Fibroblast of lung (primary cell): ENCODE measurements around the gene ZNF121. TPM values are rescaled to one million over a fixed set of nuclear protein-coding genes. Genes with fewer than 3 reads are reported as not detected.

ENCODE experiments used
- DNase-seq, 2 donors: peaks; one replicate each; pipeline versions ENCODE4 v3.0.0 to v3.0.0-alpha.2; 2010; ENCODE audit warnings: low read depth in 2 of 2
- H2AFZ ChIP-seq: 2 replicates; pipeline ENCODE4 v1.5.1; 2012; ENCODE audit warnings: low read length, control low read depth, inconsistent platforms
- H3K27ac ChIP-seq: 2 replicates; pipeline ENCODE4 v1.5.1; 2011; ENCODE audit warnings: low read length, control low read depth; ENCODE audit not compliant: insufficient read depth
- H3K27me3 ChIP-seq: 2 replicates; pipeline ENCODE4 v1.5.1; 2011; ENCODE audit warnings: mild to moderate bottlenecking, low read length; ENCODE audit not compliant: control insufficient read depth, insufficient read depth
- H3K36me3 ChIP-seq: 2 replicates; pipeline ENCODE4 v1.5.1; 2011; ENCODE audit warnings: low read length; ENCODE audit not compliant: control insufficient read depth, insufficient read depth
- H3K4me1 ChIP-seq: 2 replicates; pipeline ENCODE4 v1.5.1; 2011; ENCODE audit warnings: low read length; ENCODE audit not compliant: control insufficient read depth, insufficient read depth; ENCODE audit errors: extremely low read depth
- H3K4me2 ChIP-seq: 2 replicates; pipeline ENCODE4 v1.5.1; 2011; ENCODE audit warnings: low read length, control low read depth; ENCODE audit not compliant: insufficient read depth; ENCODE audit errors: extremely low read depth
- H3K4me3 ChIP-seq, 4 experiments: fragments of 200-600 bp in 1 of 4; sonication (generic) in 1 of 4; replicated peaks in 1 of 4; 2 replicates each; pipeline ENCODE4 v1.5.1; 2011 to 2016; ENCODE audit warnings: low read length in 4 of 4, low read depth in 3 of 4, mild to moderate bottlenecking in 3 of 4, control low read depth in 2 of 4, inconsistent platforms in 1 of 4, mixed read lengths in 1 of 4; ENCODE audit not compliant: insufficient read depth in 1 of 4; ENCODE audit errors: control extremely low read depth in 1 of 4
- H3K79me2 ChIP-seq: 2 replicates; pipeline ENCODE4 v1.5.1; 2012; ENCODE audit warnings: mild to moderate bottlenecking, low read length, inconsistent platforms; ENCODE audit not compliant: control insufficient read depth, insufficient read depth
- H3K9ac ChIP-seq: 2 replicates; pipeline ENCODE4 v1.5.1; 2011; ENCODE audit warnings: mild to moderate bottlenecking, low read length, control low read depth; ENCODE audit not compliant: insufficient read depth
- H3K9me3 ChIP-seq: 2 replicates; pipeline ENCODE4 v1.5.1; 2012; ENCODE audit warnings: low read depth, low read length; ENCODE audit not compliant: control insufficient read depth, insufficient read depth
- H4K20me1 ChIP-seq: 2 replicates; pipeline ENCODE4 v1.5.1; 2011; ENCODE audit warnings: low read length; ENCODE audit not compliant: control insufficient read depth, insufficient read depth; ENCODE audit errors: extremely low read depth
- CTCF ChIP-seq, 2 donors: IDR thresholded peaks in 1 of 2; conservative IDR thresholded peaks in 1 of 2; 1 replicate in 1 of 2; 2 replicates in 1 of 2; pipeline ENCODE4 v1.5.1; 2011 to 2012; ENCODE audit warnings: low read length in 2 of 2, control low read depth in 1 of 2, inconsistent platforms in 1 of 2, low read depth in 1 of 2, mild to moderate bottlenecking in 1 of 2
- EZH2 ChIP-seq: IDR thresholded peaks from 2 replicates; pipeline ENCODE4 v1.5.1; 2012; ENCODE audit warnings: low read length, control low read depth, mild to moderate bottlenecking; ENCODE audit errors: missing control alignments
- polyA plus RNA-seq, 2 donors: library from polyadenylated mRNA; depleted of rRNA in 1 of 2; stranded (reverse) in 1 of 2; unstranded in 1 of 2; fragments of >200 nt; gene quantifications; 2 replicates each; pipeline ENCODE4 v1.2.1, GENCODE V29; 2011 to 2012; ENCODE audit warnings: missing spikeins in 1 of 2
- total RNA-seq: library from RNA; depleted of rRNA; stranded (reverse); fragments of >200 nt; gene quantifications from 2 replicates; pipeline ENCODE4 v1.2.1, GENCODE V29; 2014

Gene ZNF121
- total and polyA plus RNA-seq, 2 donors (not counting 1 experiment from before 2014, with no cell fraction given): 3.7 to 53.3 TPM

DNA sequence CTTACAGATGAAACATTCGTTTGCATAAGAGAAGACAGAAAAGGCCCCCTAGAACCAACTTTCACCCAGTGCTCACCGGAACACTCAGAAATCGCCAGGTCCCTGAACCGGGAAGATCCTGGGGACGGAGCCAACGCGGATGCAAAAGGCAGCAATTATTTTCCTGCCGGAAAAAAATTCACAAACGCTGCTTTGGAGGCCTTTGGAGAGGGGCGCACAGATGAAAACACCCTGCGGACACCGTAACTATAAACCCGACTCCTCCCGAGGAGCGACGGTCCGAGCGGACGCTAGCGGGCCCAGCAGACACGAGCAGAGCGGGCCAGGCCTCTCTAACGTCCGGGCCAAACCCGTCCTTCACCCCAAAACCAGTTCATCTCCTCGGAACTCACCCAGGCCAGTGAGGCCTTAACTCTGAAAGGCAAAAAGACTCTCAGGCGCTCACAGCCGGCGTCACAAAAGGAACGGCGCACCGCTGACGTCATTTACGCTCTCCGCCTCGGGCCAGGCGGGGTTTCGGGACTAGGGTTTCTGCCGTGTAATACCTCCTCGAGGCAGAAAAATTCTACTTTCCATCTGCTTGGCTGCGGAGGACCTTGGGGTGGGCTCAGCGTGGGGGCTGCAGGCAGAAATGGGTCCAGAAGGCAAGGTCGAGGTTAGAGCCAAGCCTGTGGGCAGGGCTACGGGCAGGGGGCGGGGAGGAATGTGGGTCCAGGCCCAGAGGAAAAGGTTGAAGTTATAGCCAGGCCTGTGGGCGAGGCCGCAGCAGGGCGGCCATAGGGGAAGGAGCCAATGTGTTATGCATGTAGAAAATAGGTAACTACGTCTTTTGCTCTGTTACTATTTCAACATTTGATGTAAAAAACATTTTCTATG, 45.9 kb downstream of the ZNF121 start, which contains the start of gene ZNF426:
TSS of gene ZNF426 (minus strand) at position 463 of the 876 bp plus-strand sequence. CDS start 2,413 bp downstream, outside the sequence.
- peak within 1 kb of the TSS; percentile 92 to 98 (median 96) for H3K4me3 ChIP-seq
- peak; percentile 92 to 94 for DNase-seq
- peaks cover 1% of the 10 kb centered on the region for H3K9me3 ChIP-seq
- peak within 1 kb of the TSS; percentile 95 for H3K27ac ChIP-seq
- H3K9ac ChIP-seq: peak within 1 kb of the TSS; percentile 97
- peaks cover 8% of the 10 kb centered on the region for H3K36me3 ChIP-seq
- H3K4me2 ChIP-seq: peak within 1 kb of the TSS; percentile 83
- H3K27me3 ChIP-seq: no peaks in the 10 kb centered on the region
- H4K20me1 ChIP-seq: no peaks in the 10 kb centered on the region
- no peak for TF ChIP-seq CTCF (conservative IDR thresholded peaks at IDR 0.05 in 1 of 2, IDR thresholded peaks at IDR 0.05 in 1 of 2; ENCODE audit: low read depth in 1 of 2, low read length in 2 of 2)
- no peak for TF ChIP-seq EZH2
- peak within 1 kb of the TSS; percentile 94 for H2AFZ ChIP-seq
- no peaks in the 10 kb centered on the region for H3K4me1 ChIP-seq
- peaks cover 9% of the 10 kb centered on the region for H3K79me2 ChIP-seq

DNA sequence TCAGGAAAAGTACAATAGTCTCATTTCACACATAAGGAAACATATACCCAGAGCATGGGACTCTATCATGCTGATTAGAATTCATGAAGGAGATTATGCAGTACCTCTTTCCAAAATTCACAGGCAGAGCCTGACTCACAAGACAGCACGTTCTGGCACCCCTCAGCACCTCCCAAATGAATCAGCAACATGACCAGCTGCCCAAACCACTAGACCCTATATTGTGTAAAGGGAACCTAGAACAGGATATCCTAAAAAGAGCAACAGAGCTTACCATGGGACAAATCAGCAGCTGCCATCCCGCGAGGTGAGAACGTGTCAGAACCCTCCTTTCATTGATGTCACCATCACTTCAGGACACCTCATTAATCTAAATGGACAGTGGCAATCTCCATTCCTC, 48.4 kb downstream of the ZNF121 start:
- Histone ChIP-seq H3K9me3 (peaks cover 3% of the 10 kb centered on the region), H3K27me3 (no peaks in the 10 kb centered on the region), H3K36me3 (peaks cover 15% of the 10 kb centered on the region), H2AFZ (no peak overlapping the region), H3K9ac (no peak overlapping the region), H3K79me2 (peaks cover 9% of the 10 kb centered on the region), H3K4me1 (no peaks in the 10 kb centered on the region), H4K20me1 (no peaks in the 10 kb centered on the region), H3K4me3 (no peak overlapping the region), H3K27ac (no peak overlapping the region), H3K4me2 (no peak overlapping the region)
- TF ChIP-seq CTCF (conservative IDR thresholded peaks at IDR 0.05 in 1 of 2, IDR thresholded peaks at IDR 0.05 in 1 of 2; ENCODE audit: low read depth in 1 of 2, low read length in 2 of 2) (no peak), EZH2 (no peak)
- DNase-seq: no peak

- Histone ChIP-seq H3K4me2 (no peak overlapping the region), H4K20me1 (no peaks in the 10 kb centered on the region), H3K9ac (no peak overlapping the region), H3K4me3 (no peak overlapping the region), H3K4me1 (no peaks in the 10 kb centered on the region), H3K27me3 (no peaks in the 10 kb centered on the region), H3K27ac (no peak overlapping the region), H3K9me3 (peaks cover 24% of the 10 kb centered on the region), H2AFZ (no peak overlapping the region), H3K36me3 (peaks cover 33% of the 10 kb centered on the region), H3K79me2 (no peaks in the 10 kb centered on the region)
- TF ChIP-seq EZH2 (no peak), CTCF (conservative IDR thresholded peaks at IDR 0.05 in 1 of 2, IDR thresholded peaks at IDR 0.05 in 1 of 2; ENCODE audit: low read depth in 1 of 2, low read length in 2 of 2) (no peak)
- peak in 1 of 2 donors; percentile 37 for DNase-seq
These were observed 52.4 kb downstream of the ZNF121 start for GRCh38 chr19:9531933-9532332.
